Measurements from ENCODE around the gene PLCB1. TPM values are rescaled to one million over a fixed set of nuclear protein-coding genes. Genes with fewer than 3 reads are reported as not detected.
A peak's percentile ranks its signal among the peaks of the same experiment; 100 is the strongest.

Gene PLCB1
- total RNA-seq, 1 experiment from 2014 or later, result 6.0 TPM

- BruUV-seq (replicated peaks), result no TSS peak
- CTCF ChIA-PET, result interaction anchor here (1.2 kb wide), 1 partner anchor 186 kb away, joined by 6 read pairs; no protein-coding TSS in a partner anchor
- intact Hi-C loops (cut with micrococcal nuclease; ENCODE audit: unreplicated experiment), result loop anchor here (5.0 to 10.0 kb wide), 3 partner anchors 187 to 491 kb away; partner anchors contain the start of gene PLCB1
- H3K36me3 Mint-ChIP-seq (ENCODE audit: insufficient read depth, unreplicated experiment), result no peaks in the 10 kb centered on the region
- TF ChIP-seq CTCF (IDR thresholded peaks at IDR 0.05; ENCODE audit: unreplicated experiment), result peak; percentile 51
- peak; percentile 26 for DNase-seq
- no peak overlapping the region for H3K4me3 Mint-ChIP-seq (ENCODE audit: low read depth, unreplicated experiment)
- peaks cover 18% of the 10 kb centered on the region for H3K27me3 Mint-ChIP-seq (ENCODE audit: unreplicated experiment)
- H3K9me3 Mint-ChIP-seq (ENCODE audit: low read depth, unreplicated experiment), result no peaks in the 10 kb centered on the region
- no peak overlapping the region for H3K27ac Mint-ChIP-seq (ENCODE audit: unreplicated experiment)
- H3K4me1 Mint-ChIP-seq (ENCODE audit: low read depth, unreplicated experiment), result no peaks in the 10 kb centered on the region
Measured at GRCh38 chr20:8535403-8536261, 403.6 kb downstream of the PLCB1 start.

GRCh38 chr20:8536262-8536618 is 404.2 kb downstream of the PLCB1 start:
- BruUV-seq (replicated peaks), result no TSS peak
- intact Hi-C loops (cut with micrococcal nuclease; ENCODE audit: unreplicated experiment), result loop anchor here (5.0 to 10.0 kb wide), 3 partner anchors 186 to 491 kb away; partner anchors contain the start of gene PLCB1

GRCh38 chr20:8540466-8540865 is 408.4 kb downstream of the PLCB1 start:
- no peak for TF ChIP-seq CTCF (IDR thresholded peaks at IDR 0.05; ENCODE audit: unreplicated experiment)
- Mint-ChIP-seq H3K9me3 (ENCODE audit: low read depth, unreplicated experiment) (no peaks in the 10 kb centered on the region), H3K4me3 (ENCODE audit: low read depth, unreplicated experiment) (no peak overlapping the region), H3K36me3 (ENCODE audit: insufficient read depth, unreplicated experiment) (no peaks in the 10 kb centered on the region), H3K4me1 (ENCODE audit: low read depth, unreplicated experiment) (no peaks in the 10 kb centered on the region), H3K27me3 (ENCODE audit: unreplicated experiment) (peaks cover 31% of the 10 kb centered on the region), H3K27ac (ENCODE audit: unreplicated experiment) (no peak overlapping the region)
- CTCF ChIA-PET, result no interaction called here
- no peak for DNase-seq
- intact Hi-C loops (cut with micrococcal nuclease; ENCODE audit: unreplicated experiment), result no loop called here
- BruUV-seq (replicated peaks), result no TSS peak

More at GRCh38 chr20:8536262-8536618, 404.2 kb downstream of the PLCB1 start:
- H3K4me1 Mint-ChIP-seq (ENCODE audit: low read depth, unreplicated experiment), result no peaks in the 10 kb centered on the region
- no peaks in the 10 kb centered on the region for H3K9me3 Mint-ChIP-seq (ENCODE audit: low read depth, unreplicated experiment)
- TF ChIP-seq CTCF (IDR thresholded peaks at IDR 0.05; ENCODE audit: unreplicated experiment), result no peak
- CTCF ChIA-PET, result interaction anchor here (1.2 kb wide), 1 partner anchor 185 kb away, joined by 6 read pairs; no protein-coding TSS in a partner anchor
- no peak overlapping the region for H3K27ac Mint-ChIP-seq (ENCODE audit: unreplicated experiment)
- H3K36me3 Mint-ChIP-seq (ENCODE audit: insufficient read depth, unreplicated experiment), result no peaks in the 10 kb centered on the region
- DNase-seq, result no peak
- peaks cover 24% of the 10 kb centered on the region for H3K27me3 Mint-ChIP-seq (ENCODE audit: unreplicated experiment)
- no peak overlapping the region for H3K4me3 Mint-ChIP-seq (ENCODE audit: low read depth, unreplicated experiment)

GRCh38 chr20:8542110-8542486 is 410.0 kb downstream of the PLCB1 start:
- no peak for DNase-seq
- no peak for TF ChIP-seq CTCF (IDR thresholded peaks at IDR 0.05; ENCODE audit: unreplicated experiment)
- Mint-ChIP-seq H3K27me3 (ENCODE audit: unreplicated experiment) (peaks cover 33% of the 10 kb centered on the region), H3K36me3 (ENCODE audit: insufficient read depth, unreplicated experiment) (no peaks in the 10 kb centered on the region), H3K4me1 (ENCODE audit: low read depth, unreplicated experiment) (no peaks in the 10 kb centered on the region), H3K9me3 (ENCODE audit: low read depth, unreplicated experiment) (no peaks in the 10 kb centered on the region), H3K4me3 (ENCODE audit: low read depth, unreplicated experiment) (no peak overlapping the region), H3K27ac (ENCODE audit: unreplicated experiment) (no peak overlapping the region)
- no TSS peak for BruUV-seq (replicated peaks)
- intact Hi-C loops (cut with micrococcal nuclease; ENCODE audit: unreplicated experiment), result no loop called here
- CTCF ChIA-PET, result interaction anchor here (0.7 kb wide), 1 partner anchor 699 kb away, joined by 3 read pairs; no protein-coding TSS in a partner anchor

Data from Calu3 (cell line).